GM18507 (cell line): Measurements from ENCODE around the gene ACTN4.
"Not testable (repeated sequence)": the region's sequence is repeated elsewhere in the genome, so short reads cannot be mapped to it uniquely, and the experiment has no call there.

ENCODE experiments used
- DNase-seq: peaks from one replicate; pipeline ENCODE4 v3.0.0; 2011; ENCODE audit warnings: low read depth; ENCODE audit not compliant: insufficient read length; ENCODE audit errors: extremely low spot score
- FAIRE-seq: peaks from 2 replicates; lab custom pipeline; 2011; peaks lifted over from hg19 to GRCh38; lab: Jason Lieb, UNC

The ACTN4 gene

DNA sequence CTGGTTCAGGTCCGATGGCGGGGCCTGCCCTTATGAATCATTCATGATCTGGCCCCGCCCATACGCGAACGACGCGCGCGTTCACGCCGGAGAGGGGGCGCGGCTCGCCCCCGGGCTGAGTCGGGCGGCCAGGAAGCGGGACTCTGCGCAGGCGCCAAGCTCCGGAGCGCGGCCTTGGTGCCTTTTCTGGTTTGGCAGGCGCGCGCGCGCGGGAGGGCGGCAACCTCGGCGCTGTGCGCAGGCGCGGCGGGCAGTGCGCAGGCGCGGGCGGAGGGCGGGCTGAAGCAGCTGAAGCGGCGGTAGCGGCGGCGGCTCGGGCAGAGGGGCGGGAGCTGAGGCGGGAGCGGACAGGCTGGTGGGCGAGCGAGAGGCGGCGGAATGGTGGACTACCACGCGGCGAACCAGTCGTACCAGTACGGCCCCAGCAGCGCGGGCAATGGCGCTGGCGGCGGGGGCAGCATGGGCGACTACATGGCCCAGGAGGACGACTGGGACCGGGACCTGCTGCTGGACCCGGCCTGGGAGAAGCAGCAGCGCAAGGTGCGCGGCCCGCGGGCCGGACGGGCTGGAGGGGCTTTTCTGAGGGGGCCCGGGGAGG lies at the start of gene ACTN4:
Gene ACTN4, plus strand, starts transcription at position 282 of the 598 bp plus-strand sequence. Its CDS starts 97 bp downstream, at position 379.
- FAIRE-seq (peak; percentile 97), DNase-seq (peak; percentile 97)

DNA sequence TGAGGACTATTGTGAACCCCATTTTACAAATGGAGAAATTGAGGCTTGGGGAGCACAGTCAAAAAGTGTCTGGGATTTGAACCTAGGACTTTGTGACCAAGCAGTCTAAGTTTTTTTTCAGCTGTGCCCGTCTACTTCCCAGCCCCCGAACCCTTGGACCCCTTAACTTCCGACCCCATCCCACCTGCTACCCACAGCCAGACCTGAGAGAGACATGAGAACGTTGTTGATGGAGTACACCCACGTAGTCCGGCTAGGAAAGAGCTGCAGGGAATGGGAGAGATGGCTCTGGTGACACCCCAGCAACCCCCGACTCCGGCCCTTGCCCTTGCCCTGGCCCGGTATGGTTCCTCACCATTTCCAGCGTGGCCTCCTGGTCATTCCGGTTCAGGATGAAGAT lies 47.7 kb upstream of the ACTN4 start:
- DNase-seq: no peak
- no peak for FAIRE-seq

DNA sequence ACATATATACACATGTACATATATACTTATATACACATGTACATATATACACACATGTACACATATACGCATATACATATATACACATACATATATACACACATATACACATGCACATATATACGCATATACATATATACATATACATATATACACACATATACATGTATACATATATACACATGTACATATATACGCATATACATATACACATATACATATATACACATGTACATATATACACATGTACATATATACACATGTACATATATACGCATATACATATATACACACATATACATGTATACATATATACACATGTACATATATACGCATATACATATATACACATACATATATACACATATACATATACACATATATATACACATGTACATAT lies 44.6 kb upstream of the ACTN4 start:
- not testable (repeated sequence) for FAIRE-seq, DNase-seq

DNA sequence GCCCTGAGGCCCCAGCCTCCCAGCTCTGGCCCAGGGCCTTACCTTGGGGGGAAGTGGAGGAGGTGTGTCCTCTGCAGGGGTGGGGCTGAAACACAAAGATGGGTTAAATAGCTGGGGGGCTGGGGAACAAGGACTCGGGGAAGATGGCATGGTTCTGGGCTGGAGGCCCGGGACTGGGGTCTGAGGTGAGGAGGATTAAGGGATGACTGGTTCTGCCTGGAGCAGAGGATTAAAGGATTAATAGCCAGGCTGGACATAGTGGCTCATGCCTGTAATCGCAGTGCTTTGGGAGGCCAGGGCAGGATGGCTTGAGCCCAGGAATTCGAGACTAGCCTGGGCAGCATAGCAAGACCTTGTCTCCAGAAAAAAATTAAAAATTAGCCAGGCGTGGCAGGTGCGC lies 41.3 kb upstream of the ACTN4 start:
- DNase-seq (no peak), FAIRE-seq (no peak)

- FAIRE-seq: no peak
- no peak for DNase-seq
These were observed 33.2 kb upstream of the ACTN4 start for GRCh38 chr19:38614289-38614688.

DNA sequence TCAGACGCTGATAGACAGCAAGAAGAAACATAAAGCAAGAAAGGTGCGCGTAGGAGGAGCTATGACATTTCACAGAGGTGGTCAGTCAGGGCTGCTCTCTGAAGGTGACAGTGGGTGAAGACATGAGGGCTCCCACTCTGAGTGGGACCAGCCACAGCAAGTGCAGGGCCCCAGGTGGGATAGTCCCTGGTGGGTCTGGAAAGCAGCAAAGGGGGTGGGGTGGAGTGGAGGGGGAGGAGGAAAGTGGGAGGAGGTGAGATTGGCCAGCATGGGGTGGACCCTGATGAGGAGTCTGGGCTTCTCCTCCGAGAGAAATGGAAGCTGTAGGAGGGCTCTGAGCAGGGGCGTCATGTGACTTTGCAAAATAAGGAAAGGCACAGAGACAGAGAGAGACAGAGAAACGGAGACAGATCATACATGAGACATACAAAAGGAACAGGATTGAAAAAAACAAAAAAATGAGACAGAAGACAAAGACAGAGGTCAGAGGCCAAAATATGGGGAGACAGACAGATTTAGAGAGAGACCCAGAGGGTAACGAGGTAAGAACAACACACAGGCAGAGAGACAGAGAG lies 32.4 kb upstream of the ACTN4 start:
- FAIRE-seq (no peak), DNase-seq (no peak)

- FAIRE-seq (peak; percentile 80), DNase-seq (no peak)
These were observed 31.2 kb upstream of the ACTN4 start for GRCh38 chr19:38616265-38616664.

DNA sequence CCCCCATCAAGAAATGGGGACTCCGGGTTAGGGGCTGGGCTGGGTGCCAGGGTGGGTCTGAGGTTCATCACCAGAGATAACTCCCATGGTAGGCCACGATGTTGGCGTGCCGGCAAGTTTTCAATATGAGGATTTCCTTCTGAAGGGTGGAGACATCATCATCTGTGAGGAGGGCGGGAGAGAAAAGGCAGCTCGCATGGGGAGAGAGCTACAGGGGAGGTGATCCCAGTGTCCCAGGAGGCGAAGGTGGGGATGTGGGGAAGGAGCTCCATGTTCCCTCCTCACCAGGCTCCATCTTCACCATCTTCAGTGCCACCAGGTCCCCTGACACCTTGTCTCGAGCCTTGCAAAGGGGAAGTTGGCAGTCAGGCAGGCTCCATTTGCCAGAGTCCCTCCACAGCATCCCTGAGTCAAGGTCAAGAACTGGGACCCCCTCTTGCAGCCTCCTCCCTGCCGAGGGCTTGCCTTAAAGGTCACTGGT lies 30.1 kb upstream of the ACTN4 start:
- FAIRE-seq: peak; percentile 12
- no peak for DNase-seq

DNA sequence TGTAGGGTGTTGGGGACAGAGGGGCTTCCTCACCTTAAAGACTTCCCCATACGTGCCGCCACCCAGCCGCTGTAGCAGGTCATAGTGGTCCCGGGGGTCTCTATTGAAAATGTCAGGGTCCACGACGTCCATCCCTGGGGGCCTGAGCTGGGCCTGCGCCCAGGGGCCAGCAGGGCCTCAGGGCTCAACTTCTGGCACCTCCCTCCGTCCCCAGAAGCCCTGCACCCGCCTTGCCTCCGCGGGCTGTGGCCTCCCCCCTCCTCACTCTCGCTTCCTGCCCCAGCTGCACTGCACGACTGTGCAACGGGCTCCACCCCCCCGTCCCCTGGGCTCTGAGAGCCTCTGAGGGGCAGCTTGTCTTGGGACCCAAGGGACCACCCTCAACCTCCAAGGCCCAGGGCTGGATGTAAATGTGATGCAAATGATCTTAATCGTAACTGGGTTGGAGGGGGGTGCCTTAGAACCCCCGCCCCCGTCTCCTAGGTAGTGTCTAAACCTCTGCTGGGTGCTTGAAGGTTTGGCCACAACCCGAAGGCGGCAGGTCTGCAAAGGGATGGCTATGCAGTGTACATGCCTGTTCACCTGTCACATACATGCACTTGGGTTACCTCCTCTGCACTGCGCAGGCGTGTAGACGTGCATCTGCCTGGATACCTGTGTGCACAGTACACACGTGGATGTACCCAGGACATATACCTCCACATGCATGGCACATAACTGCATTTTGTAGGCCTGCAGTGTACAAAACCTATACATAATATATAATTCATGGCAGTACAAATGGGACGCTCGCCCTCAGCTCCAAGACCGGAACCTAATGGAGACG lies 29.5 kb upstream of the ACTN4 start, which contains the start of gene MAP4K1:
Gene MAP4K1, minus strand, starts transcription at position 190 of the 826 bp plus-strand sequence. Its CDS starts 58 bp downstream, at position 132.
- peak; percentile 69 for DNase-seq

GRCh38 chr19:38618590-38619360 lies 28.7 kb upstream of the ACTN4 start, which contains the start of gene EIF3K:
Gene EIF3K (plus strand): TSS chr19:38619188. CDS start chr19:38619269, 81 bp downstream.
- FAIRE-seq (peak; percentile 99), DNase-seq (peak; percentile 95)

More for the DNA sequence above, 29.5 kb upstream of the ACTN4 start, which contains the start of gene MAP4K1:
- peak; percentile 93 for FAIRE-seq

DNA sequence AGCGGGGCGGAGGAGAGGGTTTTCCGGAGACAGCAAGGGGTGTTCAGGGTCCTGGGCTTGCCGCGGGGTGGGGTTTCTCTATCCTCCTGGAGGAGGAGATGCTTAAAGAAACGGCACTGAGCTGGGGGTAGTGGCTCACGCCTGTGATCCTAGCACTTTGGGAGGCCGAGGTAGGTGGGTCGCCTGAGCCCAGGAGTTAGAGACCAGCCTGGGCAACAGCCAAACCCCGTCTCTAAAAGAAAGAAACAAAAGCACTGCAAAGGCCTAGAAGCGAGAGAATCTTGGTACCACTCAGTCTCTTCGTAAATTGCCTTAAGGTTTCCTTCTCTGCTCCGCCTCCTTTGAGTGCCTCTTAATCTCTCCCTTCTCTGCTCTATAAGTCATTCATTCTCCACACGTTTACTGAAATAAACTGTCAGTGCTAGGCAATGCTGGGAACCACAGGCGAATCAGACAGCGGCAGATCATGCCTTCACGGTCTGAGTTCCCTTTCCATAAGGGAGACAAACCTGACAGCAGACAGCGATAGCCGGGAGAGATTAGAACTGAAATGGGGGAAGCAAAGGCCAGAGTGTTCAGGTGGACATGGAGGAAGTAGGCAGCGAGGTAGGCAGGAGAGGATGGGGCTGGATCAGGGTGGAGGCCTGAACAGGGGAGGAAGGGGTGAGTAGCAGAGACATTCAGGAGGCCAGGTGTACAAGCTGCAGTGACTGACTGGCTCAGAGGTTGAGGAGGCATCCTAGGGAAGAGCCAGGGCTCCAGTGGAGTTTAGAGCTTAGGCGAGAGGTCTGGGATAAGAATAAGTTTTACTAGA lies 27.9 kb upstream of the ACTN4 start:
- DNase-seq (no peak), FAIRE-seq (no peak)

DNA sequence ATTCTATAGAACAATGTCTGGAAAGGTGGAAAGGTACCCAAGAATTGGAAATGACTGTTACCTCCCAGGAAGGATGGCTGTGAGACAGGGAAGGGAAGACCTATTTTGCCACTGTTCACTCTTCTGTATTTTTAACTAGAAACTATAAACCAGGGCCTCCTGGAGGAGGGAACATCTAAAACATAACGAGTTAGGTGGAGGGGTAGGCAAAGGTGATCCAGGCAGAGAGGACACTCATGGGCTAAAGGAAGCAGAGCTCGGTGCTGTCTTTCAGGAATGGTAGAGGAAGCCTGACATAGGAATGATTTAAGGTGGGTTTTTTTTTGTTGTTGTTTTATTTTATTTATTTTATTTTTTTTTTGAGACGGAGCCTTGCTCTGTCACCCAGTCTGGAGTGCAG lies 22.6 kb upstream of the ACTN4 start:
- FAIRE-seq (no peak), DNase-seq (no peak)

DNA sequence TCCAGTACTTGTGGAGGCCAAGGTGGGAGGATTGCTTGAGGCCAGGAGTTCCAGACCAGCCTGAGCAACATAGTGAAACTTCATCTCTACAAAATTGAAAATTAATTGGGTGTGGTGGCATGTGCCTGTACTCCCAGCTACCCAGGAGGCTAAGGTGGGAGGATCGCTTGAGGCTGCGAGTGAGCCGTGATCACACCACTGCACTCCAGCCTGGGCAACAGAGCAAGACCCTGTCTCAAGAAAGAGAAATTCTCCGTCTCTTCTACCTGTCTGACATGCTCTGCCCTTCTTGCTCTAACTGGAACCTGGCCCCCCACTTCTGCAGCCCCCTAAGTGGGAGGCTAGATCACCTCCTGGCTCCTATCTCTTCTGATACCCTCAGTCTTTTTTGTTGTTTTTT lies 21.0 kb upstream of the ACTN4 start:
- DNase-seq: no peak
- no peak for FAIRE-seq

GRCh38 chr19:38629568-38629967 lies 17.9 kb upstream of the ACTN4 start:
- FAIRE-seq (no peak), DNase-seq (no peak)

DNA sequence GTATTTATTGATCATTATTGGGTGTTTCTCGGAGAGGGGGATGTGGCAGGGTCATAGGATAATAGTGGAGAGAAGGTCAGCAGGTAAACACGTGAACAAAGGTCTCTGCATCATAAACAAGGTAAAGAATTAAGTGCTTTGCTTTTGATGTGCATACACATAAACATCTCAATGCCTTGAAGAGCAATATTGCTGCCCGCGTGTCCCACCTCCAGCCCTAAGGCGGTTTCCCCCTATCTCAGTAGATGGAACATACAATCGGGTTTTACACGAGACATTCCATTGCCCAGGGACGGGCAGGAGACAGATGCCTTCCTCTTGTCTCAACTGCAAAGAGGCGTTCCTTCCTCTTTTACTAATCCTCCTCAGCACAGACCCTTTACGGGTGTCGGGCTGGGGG lies 16.1 kb upstream of the ACTN4 start:
- not testable (repeated sequence) for DNase-seq, FAIRE-seq

- DNase-seq, FAIRE-seq: not testable (repeated sequence)
These were observed 15.5 kb upstream of the ACTN4 start for GRCh38 chr19:38631811-38632475.

- no peak for FAIRE-seq
- DNase-seq: no peak
These were observed 14.8 kb upstream of the ACTN4 start for GRCh38 chr19:38632476-38633213.
